ENCODE data around the gene KDM3B.

GRCh38 chr5:138466125-138466899 lies 113.8 kb downstream of the KDM3B start:
- TF ChIP-seq CTCF (IDR thresholded peaks at IDR 0.05; ENCODE audit: low read depth, low read length, poor library complexity, severe bottlenecking), result no peak
- no peak for TF ChIP-seq EZH2phosphoT487 (IDR thresholded peaks at IDR 0.05; ENCODE audit: borderline replicate concordance, low read length)
